HFF-Myc (cell line): Measurements from ENCODE around the gene SAPCD2.

Experiments
- DNase-seq: peaks from one replicate; pipeline ENCODE4 v3.0.0-alpha.2; 2011; ENCODE audit warnings: low read depth; ENCODE audit errors: extremely low read depth
- H3K4me3 ChIP-seq: replicated peaks from 2 replicates; pipeline ENCODE4 v1.5.1; 2011; ENCODE audit warnings: low read depth, mild to moderate bottlenecking, control low read depth, low read length
- TF ChIP-seq, protein P1 (sequence below): IDR thresholded peaks from 2 replicates; pipeline ENCODE4 v1.5.1; 2012; ENCODE audit warnings: mild to moderate bottlenecking, low read depth, low read length, control low read depth; ENCODE audit errors: missing control alignments

Gene SAPCD2

GRCh38 chr9:137078701-137079400 lies 8.5 kb upstream of the SAPCD2 start:
- peak overlapping the region; percentile 61 for H3K4me3 ChIP-seq
- DNase-seq, result no peak
- TF ChIP-seq, protein P1, sequence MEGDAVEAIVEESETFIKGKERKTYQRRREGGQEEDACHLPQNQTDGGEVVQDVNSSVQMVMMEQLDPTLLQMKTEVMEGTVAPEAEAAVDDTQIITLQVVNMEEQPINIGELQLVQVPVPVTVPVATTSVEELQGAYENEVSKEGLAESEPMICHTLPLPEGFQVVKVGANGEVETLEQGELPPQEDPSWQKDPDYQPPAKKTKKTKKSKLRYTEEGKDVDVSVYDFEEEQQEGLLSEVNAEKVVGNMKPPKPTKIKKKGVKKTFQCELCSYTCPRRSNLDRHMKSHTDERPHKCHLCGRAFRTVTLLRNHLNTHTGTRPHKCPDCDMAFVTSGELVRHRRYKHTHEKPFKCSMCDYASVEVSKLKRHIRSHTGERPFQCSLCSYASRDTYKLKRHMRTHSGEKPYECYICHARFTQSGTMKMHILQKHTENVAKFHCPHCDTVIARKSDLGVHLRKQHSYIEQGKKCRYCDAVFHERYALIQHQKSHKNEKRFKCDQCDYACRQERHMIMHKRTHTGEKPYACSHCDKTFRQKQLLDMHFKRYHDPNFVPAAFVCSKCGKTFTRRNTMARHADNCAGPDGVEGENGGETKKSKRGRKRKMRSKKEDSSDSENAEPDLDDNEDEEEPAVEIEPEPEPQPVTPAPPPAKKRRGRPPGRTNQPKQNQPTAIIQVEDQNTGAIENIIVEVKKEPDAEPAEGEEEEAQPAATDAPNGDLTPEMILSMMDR, result no peak

DNA sequence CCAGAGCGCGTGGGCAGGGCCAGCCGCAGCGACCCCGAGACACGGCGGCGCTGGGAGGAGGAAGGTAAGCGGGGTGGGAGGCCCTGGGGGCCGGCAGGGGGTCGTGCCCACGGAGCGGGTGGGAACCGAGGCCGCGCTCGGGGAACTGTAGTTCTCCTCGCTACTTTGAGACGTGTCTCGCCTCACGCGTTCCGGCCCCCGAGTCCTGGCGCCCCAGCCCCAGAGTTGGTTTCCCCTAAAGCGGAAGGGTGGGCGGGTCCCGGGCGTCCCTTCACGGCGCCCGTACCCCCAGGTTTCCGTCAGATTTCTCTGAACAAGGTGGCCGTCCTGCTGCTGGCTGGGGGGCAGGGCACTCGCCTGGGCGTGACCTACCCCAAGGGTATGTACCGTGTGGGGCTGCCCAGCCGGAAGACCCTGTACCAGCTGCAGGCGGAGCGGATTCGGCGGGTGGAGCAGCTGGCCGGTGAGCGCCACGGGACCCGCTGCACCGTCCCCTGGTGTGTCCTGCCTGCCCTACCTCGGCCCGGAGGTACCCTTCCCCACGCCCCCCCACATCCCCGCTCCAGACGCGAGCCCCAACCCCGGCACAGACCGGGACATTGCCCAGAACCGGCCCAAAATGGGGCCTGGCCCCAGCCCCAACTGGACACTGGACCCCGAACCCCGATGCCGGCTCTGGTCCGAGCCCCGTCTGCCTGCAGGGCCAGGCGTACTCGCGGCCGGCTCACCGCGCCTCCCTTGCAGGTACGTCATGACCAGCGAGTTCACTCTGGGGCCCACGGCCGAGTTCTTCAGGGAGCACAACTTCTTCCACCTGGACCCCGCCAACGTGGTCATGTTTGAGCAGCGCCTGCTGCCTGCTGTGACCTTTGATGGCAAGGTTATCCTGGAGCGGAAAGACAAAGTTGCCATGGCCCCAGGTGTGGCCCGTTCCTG lies 7.7 kb upstream of the SAPCD2 start:
- H3K4me3 ChIP-seq, result peak overlapping the region; percentile 61
- TF ChIP-seq, protein P1, result no peak
- no peak for DNase-seq

DNA sequence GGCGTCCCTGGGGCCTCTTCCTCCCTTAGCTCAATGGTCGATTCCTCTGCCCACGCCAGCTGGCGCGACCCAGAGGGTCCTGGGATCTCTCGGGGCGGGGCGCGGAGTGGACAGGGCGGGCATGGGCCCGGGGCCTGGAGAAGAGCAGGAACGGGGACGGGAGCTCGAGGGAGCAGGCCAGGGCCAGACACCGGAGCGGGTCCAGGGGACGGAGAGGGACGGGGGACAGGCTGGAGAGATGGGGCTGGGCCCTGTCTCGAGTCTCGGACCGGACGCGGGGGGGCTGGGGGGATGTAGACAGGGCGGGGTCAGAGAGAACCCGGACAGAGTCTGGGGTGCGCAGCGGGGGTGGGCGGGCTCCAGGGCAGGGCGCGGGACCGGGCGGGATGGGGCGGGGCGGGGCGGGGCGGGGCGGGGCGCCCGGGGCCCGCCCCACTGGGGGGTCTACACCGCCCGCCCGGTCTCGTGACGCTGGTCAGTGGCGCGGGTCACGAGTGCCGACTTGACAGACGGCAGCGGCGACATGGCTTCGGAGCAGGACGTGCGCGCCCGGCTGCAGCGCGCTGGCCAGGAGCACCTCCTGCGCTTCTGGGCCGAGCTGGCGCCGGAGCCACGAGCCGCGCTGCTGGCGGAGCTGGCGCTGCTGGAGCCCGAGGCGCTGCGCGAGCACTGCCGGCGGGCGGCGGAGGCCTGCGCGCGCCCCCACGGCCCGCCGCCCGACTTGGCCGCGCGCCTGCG lies 6.8 kb upstream of the SAPCD2 start, which contains the start of gene UAP1L1:
Gene UAP1L1, plus strand, starts transcription at position 508 of the 738 bp plus-strand sequence. Its CDS starts 16 bp downstream, at position 524.
- no peak for DNase-seq
- TF ChIP-seq, protein P1, result no peak
- peak within 1 kb of the TSS; percentile 61 for H3K4me3 ChIP-seq

GRCh38 chr9:137076636-137077009 lies 6.3 kb upstream of the SAPCD2 start:
- TF ChIP-seq, protein P1, result no peak
- DNase-seq, result no peak
- peak overlapping the region; percentile 61 for H3K4me3 ChIP-seq

- no peak for DNase-seq
- TF ChIP-seq, protein P1, result no peak
- H3K4me3 ChIP-seq, result no peak overlapping the region
Observed at GRCh38 chr9:137075275-137075775, 5.0 kb upstream of the SAPCD2 start.

DNA sequence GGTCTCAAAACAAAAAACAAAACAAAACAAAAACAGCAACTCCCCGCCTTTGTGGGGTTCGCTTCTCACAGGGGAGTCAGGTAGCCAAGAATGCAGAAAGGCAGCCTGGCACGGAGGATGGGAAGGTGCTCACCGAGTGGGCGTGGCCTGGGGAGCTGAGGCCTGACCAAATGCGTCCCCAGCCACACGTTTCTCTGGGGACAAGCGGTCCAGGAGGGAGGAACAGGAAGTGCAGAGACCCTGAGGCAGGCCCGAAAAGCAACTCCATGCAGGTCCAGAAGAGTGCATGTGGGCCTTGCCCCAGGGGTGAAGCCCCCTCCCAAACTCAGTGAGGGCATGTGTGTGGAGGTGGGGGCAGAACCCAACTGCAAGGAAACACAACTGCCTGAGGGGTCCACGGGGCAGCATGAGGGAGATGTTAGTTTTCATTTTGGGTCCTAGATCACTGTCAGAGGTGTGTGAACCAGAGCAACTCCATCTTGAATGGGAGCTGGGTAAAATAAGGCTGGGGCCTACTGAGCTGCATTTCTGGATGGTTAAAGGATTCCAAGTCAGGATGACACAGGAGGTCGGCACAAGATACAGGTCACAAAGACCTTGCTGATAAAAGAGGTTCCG lies 4.4 kb upstream of the SAPCD2 start:
- H3K4me3 ChIP-seq, result no peak overlapping the region
- DNase-seq, result no peak
- TF ChIP-seq, protein P1, result no peak
